ENCODE measurements around the gene CACNA1E.

DNA sequence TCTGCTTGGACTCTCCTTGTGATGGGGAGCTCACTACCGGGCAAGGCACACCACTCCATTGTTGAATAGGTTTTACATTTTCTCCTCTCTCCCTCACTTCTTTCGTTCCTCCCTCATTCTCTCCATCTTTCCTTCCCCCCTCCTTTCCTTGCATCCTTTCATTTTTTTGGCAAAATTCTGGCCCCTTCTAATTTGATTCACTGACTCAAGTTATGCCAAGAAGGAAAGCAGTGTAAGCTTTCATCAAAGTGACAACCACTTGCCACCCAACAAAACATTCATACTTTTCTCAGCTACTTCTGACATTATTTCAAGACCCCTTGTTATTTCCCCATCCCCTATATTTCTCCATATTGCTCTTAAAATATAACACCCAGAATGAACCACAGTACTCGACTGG lies 68.4 kb downstream of the CACNA1E start:
- TF ChIP-seq POLR2A (IDR thresholded peaks at IDR 0.05) (no peak), POLR2AphosphoS5 (IDR thresholded peaks at IDR 0.05) (no peak)
- TF ChIP-seq, protein P1, sequence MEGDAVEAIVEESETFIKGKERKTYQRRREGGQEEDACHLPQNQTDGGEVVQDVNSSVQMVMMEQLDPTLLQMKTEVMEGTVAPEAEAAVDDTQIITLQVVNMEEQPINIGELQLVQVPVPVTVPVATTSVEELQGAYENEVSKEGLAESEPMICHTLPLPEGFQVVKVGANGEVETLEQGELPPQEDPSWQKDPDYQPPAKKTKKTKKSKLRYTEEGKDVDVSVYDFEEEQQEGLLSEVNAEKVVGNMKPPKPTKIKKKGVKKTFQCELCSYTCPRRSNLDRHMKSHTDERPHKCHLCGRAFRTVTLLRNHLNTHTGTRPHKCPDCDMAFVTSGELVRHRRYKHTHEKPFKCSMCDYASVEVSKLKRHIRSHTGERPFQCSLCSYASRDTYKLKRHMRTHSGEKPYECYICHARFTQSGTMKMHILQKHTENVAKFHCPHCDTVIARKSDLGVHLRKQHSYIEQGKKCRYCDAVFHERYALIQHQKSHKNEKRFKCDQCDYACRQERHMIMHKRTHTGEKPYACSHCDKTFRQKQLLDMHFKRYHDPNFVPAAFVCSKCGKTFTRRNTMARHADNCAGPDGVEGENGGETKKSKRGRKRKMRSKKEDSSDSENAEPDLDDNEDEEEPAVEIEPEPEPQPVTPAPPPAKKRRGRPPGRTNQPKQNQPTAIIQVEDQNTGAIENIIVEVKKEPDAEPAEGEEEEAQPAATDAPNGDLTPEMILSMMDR (IDR thresholded peaks at IDR 0.05) = no peak
